Measurements from ENCODE around the gene SSUH2. TPM values are rescaled to one million over a fixed set of nuclear protein-coding genes. Genes with fewer than 3 reads are reported as not detected.
A peak's percentile ranks its signal among the peaks of the same experiment; 100 is the strongest.

SSUH2 gene
- total RNA-seq, 3 donors from 2014 or later, result 0.15 to 0.33 TPM; not detected in 1

DNA sequence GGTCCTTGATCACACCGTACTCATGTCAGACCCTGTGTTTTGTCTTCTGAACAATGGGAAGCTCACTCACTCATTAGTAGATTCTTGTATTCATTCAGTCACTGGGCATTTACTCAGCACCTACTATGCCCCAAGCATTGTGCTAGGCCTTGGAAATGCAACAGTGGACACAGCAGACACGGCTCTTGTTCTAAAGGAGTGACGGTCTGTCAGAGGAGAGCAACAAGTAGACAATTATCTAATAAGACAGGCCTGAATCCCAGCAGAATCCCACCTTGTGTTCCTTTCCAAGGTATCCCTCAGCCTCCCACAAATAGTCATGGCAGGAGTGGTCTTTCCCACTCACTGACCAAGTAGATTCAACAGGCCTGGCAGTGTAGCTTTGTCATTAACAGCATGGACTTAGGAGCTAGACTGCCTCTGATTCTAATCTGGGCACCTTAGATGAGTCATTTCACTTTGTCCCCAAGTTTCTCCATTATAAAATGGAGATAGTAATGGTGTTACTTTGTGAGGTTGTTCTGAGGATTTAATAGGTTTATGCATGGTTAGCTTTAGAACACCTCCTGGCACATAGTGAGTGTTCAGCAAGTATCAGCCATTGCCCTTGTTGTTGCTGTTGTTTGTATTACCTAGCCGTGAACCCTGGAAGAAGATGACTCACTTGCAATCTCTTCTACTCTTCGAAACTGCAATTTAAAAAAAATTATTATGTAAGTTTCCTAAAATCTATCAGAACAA lies 69.1 kb downstream of the SSUH2 start:
- no peak overlapping the region for H3K27ac ChIP-seq
- DNase-seq (ENCODE audit: low spot score in 2 of 2), result no peak
- no peak overlapping the region for H3K4me3 ChIP-seq
- H3K4me1 ChIP-seq, result no peaks in the 10 kb centered on the region
- H3K27me3 ChIP-seq, result no peaks in the 10 kb centered on the region
- no peaks in the 10 kb centered on the region for H3K36me3 ChIP-seq
- TF ChIP-seq POLR2AphosphoS5 (IDR thresholded peaks at IDR 0.05), result no peak
- peaks cover 0 to 7% of the 10 kb centered on the region in 2 donors for H3K9me3 ChIP-seq
- intact Hi-C loops (cut with DNase I; ENCODE audit: low total_unique reads), result no loop called here

DNA sequence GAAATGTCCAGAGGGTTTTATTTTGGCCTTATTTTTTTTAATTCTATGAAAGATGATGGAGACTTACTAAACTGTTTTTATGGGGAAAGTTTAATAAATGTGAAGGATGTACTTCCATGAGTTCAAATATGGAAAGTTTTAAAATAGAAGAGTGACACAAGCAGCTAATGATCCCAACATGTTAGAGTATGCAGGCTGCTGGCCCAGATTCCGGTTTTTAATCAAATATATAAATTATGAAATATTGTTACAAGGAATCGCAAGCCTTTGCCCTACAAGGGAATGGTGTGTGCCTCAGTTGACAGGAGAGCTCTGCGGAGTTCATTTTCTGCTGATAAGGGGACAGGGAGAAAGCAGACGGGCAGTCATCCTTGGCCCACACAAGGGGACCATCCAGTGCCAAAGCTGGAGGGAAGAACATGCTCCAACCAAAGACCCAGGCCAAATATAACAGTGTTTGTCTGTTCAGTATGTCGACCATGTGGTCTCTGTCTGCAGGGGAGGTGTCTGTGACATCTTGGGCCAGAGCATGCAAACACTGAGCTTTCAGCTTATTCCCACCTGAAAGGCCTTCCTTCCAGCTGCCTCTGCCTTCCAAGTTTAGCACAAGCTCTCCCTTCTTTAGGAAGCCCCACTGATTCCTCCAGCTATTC lies 69.8 kb downstream of the SSUH2 start:
- Histone ChIP-seq H3K9me3 (peaks cover 0 to 7% of the 10 kb centered on the region in 2 donors), H3K4me1 (no peaks in the 10 kb centered on the region), H3K4me3 (no peak overlapping the region), H3K27me3 (no peaks in the 10 kb centered on the region), H3K36me3 (no peaks in the 10 kb centered on the region), H3K27ac (no peak overlapping the region)
- no peak for DNase-seq (ENCODE audit: low spot score in 2 of 2)
- TF ChIP-seq, protein P1, sequence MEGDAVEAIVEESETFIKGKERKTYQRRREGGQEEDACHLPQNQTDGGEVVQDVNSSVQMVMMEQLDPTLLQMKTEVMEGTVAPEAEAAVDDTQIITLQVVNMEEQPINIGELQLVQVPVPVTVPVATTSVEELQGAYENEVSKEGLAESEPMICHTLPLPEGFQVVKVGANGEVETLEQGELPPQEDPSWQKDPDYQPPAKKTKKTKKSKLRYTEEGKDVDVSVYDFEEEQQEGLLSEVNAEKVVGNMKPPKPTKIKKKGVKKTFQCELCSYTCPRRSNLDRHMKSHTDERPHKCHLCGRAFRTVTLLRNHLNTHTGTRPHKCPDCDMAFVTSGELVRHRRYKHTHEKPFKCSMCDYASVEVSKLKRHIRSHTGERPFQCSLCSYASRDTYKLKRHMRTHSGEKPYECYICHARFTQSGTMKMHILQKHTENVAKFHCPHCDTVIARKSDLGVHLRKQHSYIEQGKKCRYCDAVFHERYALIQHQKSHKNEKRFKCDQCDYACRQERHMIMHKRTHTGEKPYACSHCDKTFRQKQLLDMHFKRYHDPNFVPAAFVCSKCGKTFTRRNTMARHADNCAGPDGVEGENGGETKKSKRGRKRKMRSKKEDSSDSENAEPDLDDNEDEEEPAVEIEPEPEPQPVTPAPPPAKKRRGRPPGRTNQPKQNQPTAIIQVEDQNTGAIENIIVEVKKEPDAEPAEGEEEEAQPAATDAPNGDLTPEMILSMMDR (IDR thresholded peaks at IDR 0.05), result no peak
- TF ChIP-seq POLR2AphosphoS5 (IDR thresholded peaks at IDR 0.05), result no peak
- no peak for TF ChIP-seq POLR2A (IDR thresholded peaks at IDR 0.05)
- intact Hi-C loops (cut with DNase I; ENCODE audit: low total_unique reads), result no loop called here

DNA sequence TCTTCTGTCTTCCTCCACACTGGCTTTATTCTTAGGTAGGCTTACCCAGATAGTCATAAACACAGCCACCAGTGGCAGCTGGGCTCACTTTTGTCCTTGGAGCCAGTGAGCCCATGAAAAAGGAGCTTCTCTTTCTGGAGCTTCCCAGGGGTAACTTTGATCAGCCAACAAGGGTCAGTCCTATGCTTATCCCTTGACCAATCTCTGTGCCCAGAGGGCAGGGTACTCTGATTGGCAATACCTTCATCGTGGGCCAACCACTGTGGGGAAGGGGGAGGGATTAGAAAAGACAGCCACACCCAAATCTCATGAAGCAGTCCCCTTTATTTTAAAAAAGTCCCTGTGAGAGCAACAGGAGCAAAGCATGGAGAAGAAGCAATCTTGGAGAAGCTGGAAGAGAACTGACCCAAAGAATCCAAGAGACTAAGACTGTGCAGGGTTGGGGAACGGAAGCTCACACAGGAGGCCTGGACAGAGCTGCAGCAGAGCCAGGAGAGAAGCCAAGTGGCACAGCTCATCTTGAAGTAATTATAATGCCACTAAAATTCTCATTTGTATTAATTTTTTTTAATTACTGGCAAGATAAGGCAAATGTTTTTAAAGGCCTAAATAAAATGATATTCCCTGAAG lies 70.4 kb downstream of the SSUH2 start:
- intact Hi-C loops (cut with DNase I; ENCODE audit: low total_unique reads), result no loop called here
- H3K4me1 ChIP-seq, result no peaks in the 10 kb centered on the region
- TF ChIP-seq, protein P1 (IDR thresholded peaks at IDR 0.05), result no peak
- no peak for TF ChIP-seq POLR2A (IDR thresholded peaks at IDR 0.05)
- no peak for TF ChIP-seq POLR2AphosphoS5 (IDR thresholded peaks at IDR 0.05)
- H3K27ac ChIP-seq, result no peak overlapping the region
- DNase-seq (ENCODE audit: low spot score in 2 of 2), result no peak
- no peak overlapping the region for H3K4me3 ChIP-seq
- no peaks in the 10 kb centered on the region for H3K27me3 ChIP-seq
- H3K9me3 ChIP-seq, result peaks cover 0 to 7% of the 10 kb centered on the region in 2 donors
- H3K36me3 ChIP-seq, result no peaks in the 10 kb centered on the region

- H3K36me3 ChIP-seq, result no peaks in the 10 kb centered on the region
- H3K9me3 ChIP-seq, result peaks cover 0 to 2% of the 10 kb centered on the region in 2 donors
- intact Hi-C loops (cut with DNase I; ENCODE audit: low total_unique reads), result no loop called here
- no peaks in the 10 kb centered on the region for H3K27me3 ChIP-seq
- peak overlapping the region in 1 of 2 donors; percentile 0 for H3K27ac ChIP-seq
- no peak overlapping the region for H3K4me3 ChIP-seq
- TF ChIP-seq POLR2A (IDR thresholded peaks at IDR 0.05) (no peak), POLR2AphosphoS5 (IDR thresholded peaks at IDR 0.05) (no peak)
- TF ChIP-seq, protein P1 (IDR thresholded peaks at IDR 0.05), result no peak
- DNase-seq (ENCODE audit: low spot score in 2 of 2), result no peak
- H3K4me1 ChIP-seq, result no peaks in the 10 kb centered on the region
These were observed 71.2 kb downstream of the SSUH2 start for GRCh38 chr3:8573342-8573926.

DNA sequence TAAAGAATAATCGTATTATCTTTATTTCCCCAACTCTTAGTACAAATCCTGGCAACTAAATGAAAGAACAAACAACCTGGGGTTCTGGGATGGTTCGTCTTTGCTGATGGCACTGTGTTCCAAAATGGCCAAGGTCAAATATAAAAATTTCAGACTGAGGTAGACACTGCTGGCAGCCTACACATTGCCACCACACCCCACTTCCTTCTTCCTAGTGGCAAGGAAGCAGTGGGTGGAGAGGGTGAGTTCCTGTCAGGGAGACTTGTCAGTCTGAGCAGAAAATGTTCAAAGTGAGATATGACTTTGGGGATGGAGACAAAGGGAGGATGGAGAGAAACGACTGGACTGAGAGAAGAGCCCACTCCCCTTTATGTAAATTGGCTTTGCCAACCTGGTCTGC lies 73.3 kb downstream of the SSUH2 start:
- H3K36me3 ChIP-seq, result no peaks in the 10 kb centered on the region
- H3K4me3 ChIP-seq, result no peak overlapping the region
- no peak for DNase-seq (ENCODE audit: low spot score in 2 of 2)
- H3K27me3 ChIP-seq, result no peaks in the 10 kb centered on the region
- intact Hi-C loops (cut with DNase I; ENCODE audit: low total_unique reads), result no loop called here
- H3K27ac ChIP-seq, result no peak overlapping the region
- H3K9me3 ChIP-seq, result no peaks in the 10 kb centered on the region
- TF ChIP-seq POLR2AphosphoS5 (IDR thresholded peaks at IDR 0.05) (no peak), POLR2A (IDR thresholded peaks at IDR 0.05) (no peak)
- TF ChIP-seq, protein P1 (IDR thresholded peaks at IDR 0.05), result no peak
- no peaks in the 10 kb centered on the region for H3K4me1 ChIP-seq

Other genes starting within 250 kb of the SSUH2 start
- gene LMCD1, start 143.0 kb downstream of the SSUH2 start, total RNA-seq, result 100 to 1,000 TPM in 2 of 3 donors, 10 to 100 TPM in 1; 53.0 to 228 (median 105) TPM
- not detected for gene CAV3, start 89.0 kb upstream of the SSUH2 start, total RNA-seq
- 100 to 1,000 TPM in 2 of 3 donors, under 1 TPM in 1; 0.32 to 250 (median 105) TPM for gene OXTR, start 124.8 kb upstream of the SSUH2 start, total RNA-seq